Endothelial cell of umbilical vein (primary cell): ENCODE data around the gene CDK4. TPM values are rescaled to one million over a fixed set of nuclear protein-coding genes. Genes with fewer than 3 reads are reported as not detected.

Experiments used
- BruUV-seq: library from RNA; stranded (reverse); fragments of 400-500 nt; replicated peaks from 2 replicates; lab custom pipeline; 2021; lab: Mats Ljungman, UMichigan
- CTCF ChIA-PET: fragments of 300-600, 350-600 bp; sonication (Branson Sonifier 250); formaldehyde crosslinking; loops from one replicate; lab custom pipeline; 2021; ENCODE audit warnings: antibody characterized with exemption, inconsistent platforms; lab: Charles Lee
- POLR2A ChIA-PET: fragments of 300-600, 350-600 bp; sonication (Branson Sonifier 250); formaldehyde crosslinking; loops from one replicate; lab custom pipeline; 2021; ENCODE audit warnings: antibody characterized with exemption, inconsistent platforms; lab: Charles Lee
- DNase-seq: peaks from one replicate; pipeline ENCODE4 v3.0.0-alpha.2; 2011; ENCODE audit warnings: low read depth, low spot score
- FAIRE-seq: peaks from 2 replicates; lab custom pipeline; 2011; peaks lifted over from hg19 to GRCh38; lab: Jason Lieb, UNC
- H2AFZ ChIP-seq: 2 replicates; pipeline ENCODE4 v1.6.0; 2012; ENCODE audit warnings: low read depth, low read length, control low read depth, inconsistent platforms
- H3K27ac ChIP-seq: 2 replicates; pipeline ENCODE4 v1.5.1; 2011; ENCODE audit warnings: low read depth, mild to moderate bottlenecking, control low read depth, low read length, moderate library complexity; ENCODE audit not compliant: insufficient read depth
- H3K27me3 ChIP-seq, 2 experiments: 2 replicates each; pipeline versions ENCODE4 v1.6.0 to v1.6.1; 2011; ENCODE audit warnings: low read length in 2 of 2, mixed read lengths in 1 of 2; ENCODE audit not compliant: control insufficient read depth in 2 of 2, insufficient read depth in 2 of 2
- H3K36me3 ChIP-seq, 2 experiments: 2 replicates in 1 of 2; 3 replicates in 1 of 2; pipeline ENCODE4 v1.5.1; 2011; ENCODE audit warnings: low read length in 2 of 2, mild to moderate bottlenecking in 1 of 2, moderate library complexity in 1 of 2; ENCODE audit not compliant: control insufficient read depth in 2 of 2, insufficient read depth in 2 of 2; ENCODE audit errors: extremely low read depth in 1 of 2
- H3K4me1 ChIP-seq: 3 replicates; pipeline ENCODE4 v1.5.1; 2011; ENCODE audit warnings: mild to moderate bottlenecking, low read length; ENCODE audit not compliant: control insufficient read depth, insufficient read depth; ENCODE audit errors: extremely low read depth
- H3K4me2 ChIP-seq: 2 replicates; pipeline ENCODE4 v1.6.1; 2011; ENCODE audit warnings: low read length, control low read depth, mixed read lengths; ENCODE audit not compliant: insufficient read depth
- H3K4me3 ChIP-seq, 3 experiments: fragments of 200-600 bp in 1 of 3; sonication (generic), shearing (Covaris generic) in 1 of 3; replicated peaks in 1 of 3; 2 replicates each; pipeline ENCODE4 v1.5.1; 2011 to 2016; ENCODE audit warnings: control low read depth in 3 of 3, low read length in 3 of 3, mild to moderate bottlenecking in 2 of 3, inconsistent platforms in 1 of 3, low read depth in 1 of 3, moderate library complexity in 1 of 3; ENCODE audit not compliant: insufficient read depth in 1 of 3
- H3K79me2 ChIP-seq: 2 replicates; pipeline ENCODE4 v1.6.0; 2012; ENCODE audit warnings: low read length, inconsistent platforms; ENCODE audit not compliant: control insufficient read depth, insufficient read depth
- H3K9ac ChIP-seq: replicated peaks from 2 replicates; pipeline ENCODE3; 2011; ENCODE audit warnings: low read length, control low read depth; ENCODE audit not compliant: insufficient read depth; ENCODE audit errors: extremely low read depth
- H3K9me1 ChIP-seq: replicated peaks from 3 replicates; pipeline ENCODE4 v1.6.0; 2011; ENCODE audit warnings: mild to moderate bottlenecking, low read length; ENCODE audit not compliant: control insufficient read depth, insufficient read depth; ENCODE audit errors: extremely low read depth
- H3K9me3 ChIP-seq: replicated peaks from 2 replicates; pipeline ENCODE4 v1.5.1; 2012; ENCODE audit warnings: low read length, inconsistent platforms; ENCODE audit not compliant: control insufficient read depth, insufficient read depth
- H4K20me1 ChIP-seq: replicated peaks from 2 replicates; pipeline ENCODE3; 2011; ENCODE audit warnings: mild to moderate bottlenecking, low read length; ENCODE audit not compliant: control insufficient read depth, insufficient read depth; ENCODE audit errors: extremely low read depth
- CTCF ChIP-seq, 2 donors: IDR thresholded peaks; 1 replicate in 1 of 2; 2 replicates in 1 of 2; pipeline ENCODE4 v1.5.1; 2011; ENCODE audit warnings: low read length in 2 of 2, mild to moderate bottlenecking in 2 of 2, moderate library complexity in 2 of 2, control low read depth in 1 of 2, inconsistent platforms in 1 of 2, low read depth in 1 of 2; ENCODE audit not compliant: insufficient read depth in 1 of 2; ENCODE audit errors: extremely low read depth in 1 of 2
- EZH2 ChIP-seq: IDR thresholded peaks from 2 replicates; pipeline ENCODE4 v1.6.1; 2012; ENCODE audit warnings: borderline replicate concordance, low read depth, mild to moderate bottlenecking, moderate library complexity, low read length, inconsistent platforms; ENCODE audit not compliant: severe bottlenecking
- GATA2 ChIP-seq: IDR thresholded peaks from 2 replicates; pipeline ENCODE4 v1.7.0; 2011; ENCODE audit warnings: low read depth, mild to moderate bottlenecking, moderate library complexity, mixed read lengths, low read length; ENCODE audit not compliant: insufficient read length, insufficient read depth
- MAX ChIP-seq: IDR thresholded peaks from 2 replicates; pipeline ENCODE4 v1.6.1; 2011; ENCODE audit not compliant: insufficient read depth, insufficient read length
- POLR2A ChIP-seq: IDR thresholded peaks from 2 replicates; pipeline ENCODE4 v1.6.1; 2012; ENCODE audit warnings: low read depth, mild to moderate bottlenecking, control low read depth, low read length
- POLR2AphosphoS5 ChIP-seq: IDR thresholded peaks from 2 replicates; pipeline ENCODE4 v1.6.1; 2012; ENCODE audit warnings: low read depth, mild to moderate bottlenecking, control low read depth, low read length, moderate library complexity; ENCODE audit not compliant: insufficient read depth
- dilution Hi-C: fragments of 300-500 bp; cut with MboI; formaldehyde crosslinking; loops from one replicate; pipeline ENCODE4 v1.15.0; 2019; ENCODE audit warnings: low sequenced_read_pairs; ENCODE audit not compliant: extremely low pct_ligation_motif_present
- intact Hi-C: fragments of 100-400 bp; cut with micrococcal nuclease; formaldehyde crosslinking; loops from one replicate; pipeline ENCODE4 v1.10.0; 2022
- polyA plus RNA-seq, 4 experiments: library from polyadenylated mRNA; depleted of rRNA in 3 of 4; stranded (reverse) in 3 of 4; unstranded in 1 of 4; fragments of >200 nt; gene quantifications; 2 replicates each; pipeline versions ENCODE4 v1.2.1 to v1.2.3, GENCODE V29; 2011 to 2012; ENCODE audit warnings: missing spikeins in 1 of 4
- total RNA-seq: library from RNA; stranded (reverse); gene quantifications from 2 replicates; pipeline ENCODE4 v1.2.3, GENCODE V29; 2021

Gene CDK4
- total and polyA plus RNA-seq, 2 donors (not counting 3 experiments of a cell fraction or from before 2014, with no cell fraction given) = 171 to 332 TPM

- H3K4me3 ChIP-seq = no peak overlapping the region
- no peaks in the 10 kb centered on the region for H3K9me3 ChIP-seq
- TF ChIP-seq GATA2 (no peak), MAX (no peak), POLR2AphosphoS5 (no peak), CTCF (IDR thresholded peaks at IDR 0.05; ENCODE audit: extremely low read depth in 1 of 2, insufficient read depth in 1 of 2, low read depth in 1 of 2, low read length in 2 of 2) (no peak), EZH2 (peak; percentile 6), POLR2A (no peak)
- H4K20me1 ChIP-seq = no peaks in the 10 kb centered on the region
- H3K4me1 ChIP-seq = no peaks in the 10 kb centered on the region
- H3K9ac ChIP-seq = no peak overlapping the region
- H3K4me2 ChIP-seq = no peak overlapping the region
- CTCF ChIA-PET = interaction anchor here (2.0 to 6.1 kb wide), 3 partner anchors 9 to 151 kb away, joined by 8 to 48 read pairs (median 8); no protein-coding TSS in a partner anchor
- H3K9me1 ChIP-seq = no peaks in the 10 kb centered on the region
- H3K27ac ChIP-seq = no peak overlapping the region
- H3K79me2 ChIP-seq = no peaks in the 10 kb centered on the region
- DNase-seq (no peak), FAIRE-seq (no peak)
- peaks cover 68 to 69% of the 10 kb centered on the region in 2 experiments for H3K27me3 ChIP-seq
- POLR2A ChIA-PET = no interaction called here
- no peaks in the 10 kb centered on the region for H3K36me3 ChIP-seq
- BruUV-seq = no TSS peak
- dilution Hi-C loops (no loop called here), intact Hi-C loops (no loop called here)
- no peak overlapping the region for H2AFZ ChIP-seq
These were observed 17.5 kb downstream of the CDK4 start for GRCh38 chr12:57734591-57734990.
